SU-DHL-6 (cell line): Measurements from ENCODE around the gene CDC42SE1.

ENCODE experiments used
- EZH2phosphoT487 ChIP-seq: fragments of 200-600 bp; sonication (generic), shearing (Covaris generic); conservative IDR thresholded peaks from 2 replicates; pipeline ENCODE4 v1.6.1; 2018; ENCODE audit warnings: mild to moderate bottlenecking, antibody characterized with exemption, low read length, moderate library complexity, mixed read lengths
- TF ChIP-seq, protein P1 (sequence below): fragments of 200-600 bp; sonication (generic); IDR thresholded peaks from one replicate; pipeline ENCODE4 v1.5.1; 2017; ENCODE audit warnings: antibody characterized with exemption, mild to moderate bottlenecking, low read length, moderate library complexity; ENCODE audit not compliant: insufficient read depth, poor library complexity, severe bottlenecking

DNA sequence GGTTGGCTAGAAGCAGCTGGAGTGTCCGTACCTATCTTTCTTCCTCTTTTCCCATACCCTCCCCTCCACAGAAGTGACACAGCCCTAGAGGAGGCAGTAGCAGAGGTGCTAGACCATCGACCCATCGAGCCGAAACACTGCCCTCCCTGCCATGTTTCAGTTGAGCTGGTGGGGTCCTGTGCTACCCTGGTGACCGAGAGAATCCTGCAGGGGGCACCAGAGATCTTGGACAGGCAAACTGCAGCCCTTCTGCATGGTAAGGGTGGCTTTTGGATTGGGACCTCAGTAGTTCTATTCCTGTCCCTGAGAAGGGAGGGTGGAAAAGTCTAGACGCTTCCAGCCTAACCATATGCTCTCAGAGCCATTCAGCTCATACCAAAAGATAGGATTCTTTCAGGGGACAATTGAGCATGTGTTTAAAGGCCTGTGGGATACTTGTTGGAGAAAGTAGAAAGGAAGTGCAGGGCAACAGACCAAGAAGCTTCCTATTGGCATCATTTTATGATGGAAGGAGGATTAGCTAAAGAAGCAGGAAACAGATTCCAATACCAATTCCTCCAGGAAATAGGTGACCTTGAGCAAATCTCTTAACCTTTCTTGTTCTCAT lies 34.8 kb downstream of the CDC42SE1 start:
- TF ChIP-seq, protein P1, sequence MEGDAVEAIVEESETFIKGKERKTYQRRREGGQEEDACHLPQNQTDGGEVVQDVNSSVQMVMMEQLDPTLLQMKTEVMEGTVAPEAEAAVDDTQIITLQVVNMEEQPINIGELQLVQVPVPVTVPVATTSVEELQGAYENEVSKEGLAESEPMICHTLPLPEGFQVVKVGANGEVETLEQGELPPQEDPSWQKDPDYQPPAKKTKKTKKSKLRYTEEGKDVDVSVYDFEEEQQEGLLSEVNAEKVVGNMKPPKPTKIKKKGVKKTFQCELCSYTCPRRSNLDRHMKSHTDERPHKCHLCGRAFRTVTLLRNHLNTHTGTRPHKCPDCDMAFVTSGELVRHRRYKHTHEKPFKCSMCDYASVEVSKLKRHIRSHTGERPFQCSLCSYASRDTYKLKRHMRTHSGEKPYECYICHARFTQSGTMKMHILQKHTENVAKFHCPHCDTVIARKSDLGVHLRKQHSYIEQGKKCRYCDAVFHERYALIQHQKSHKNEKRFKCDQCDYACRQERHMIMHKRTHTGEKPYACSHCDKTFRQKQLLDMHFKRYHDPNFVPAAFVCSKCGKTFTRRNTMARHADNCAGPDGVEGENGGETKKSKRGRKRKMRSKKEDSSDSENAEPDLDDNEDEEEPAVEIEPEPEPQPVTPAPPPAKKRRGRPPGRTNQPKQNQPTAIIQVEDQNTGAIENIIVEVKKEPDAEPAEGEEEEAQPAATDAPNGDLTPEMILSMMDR = peak; percentile 84
- TF ChIP-seq EZH2phosphoT487 = no peak
